ENCODE results near the gene RPH3AL. TPM values are rescaled to one million over a fixed set of nuclear protein-coding genes. Genes with fewer than 3 reads are reported as not detected.

Gene RPH3AL
- total RNA-seq, 1 experiment from 2014 or later: 3.0 TPM

GRCh38 chr17:205148-205669, 147.4 kb downstream of the RPH3AL start:
- no peak overlapping the region for H3K23ac ChIP-seq (ENCODE audit: insufficient read length, low read depth, low read length)
- H3K14ac ChIP-seq (ENCODE audit: insufficient read depth, low read length): no peak overlapping the region
- H3K4me2 ChIP-seq (ENCODE audit: insufficient read depth, insufficient read length, low read length): no peak overlapping the region
- no peak overlapping the region for H3K4ac ChIP-seq (ENCODE audit: low read depth, low read length)
- H3K79me2 ChIP-seq (ENCODE audit: insufficient read depth, low read length): no peaks in the 10 kb centered on the region
- H2BK120ac ChIP-seq (ENCODE audit: low read depth, low read length, poor library complexity, severe bottlenecking): no peak overlapping the region
- no peak overlapping the region for H3K27ac ChIP-seq (ENCODE audit: insufficient read length, low read depth, low read length)
- no peak for DNase-seq
- H3K27ac Mint-ChIP-seq: no peak overlapping the region
- H3K36me3 Mint-ChIP-seq (ENCODE audit: insufficient read depth in 1 of 3, low read depth in 3 of 3): peaks cover 0 to 8% (median 5%) of the 10 kb centered on the region in 3 experiments; a peak in 6 of 7 replicates
- no peaks in the 10 kb centered on the region for H4K20me1 ChIP-seq (ENCODE audit: control insufficient read depth, insufficient read depth, insufficient read length)
- no peak overlapping the region for H4K5ac ChIP-seq (ENCODE audit: insufficient read length, low read depth, low read length)
- peaks cover 6% of the 10 kb centered on the region for H3K27me3 Mint-ChIP-seq (ENCODE audit: low read depth)
- H4K8ac ChIP-seq (replicated peaks; ENCODE audit: insufficient read length, low read depth, low read length): no peak overlapping the region
- no peaks in the 10 kb centered on the region for H3K27me3 ChIP-seq (ENCODE audit: insufficient read depth, low read length)
- H3K9ac ChIP-seq (ENCODE audit: extremely low read depth, insufficient read length, low read length): no peak overlapping the region
- no peaks in the 10 kb centered on the region for H3K4me1 ChIP-seq (ENCODE audit: insufficient read depth, low read length)
- no peak overlapping the region for H2BK5ac ChIP-seq (ENCODE audit: insufficient read length, low read length)
- H3T11ph ChIP-seq (ENCODE audit: low read length): no peak overlapping the region
- no peaks in the 10 kb centered on the region for H3K23me2 ChIP-seq (ENCODE audit: insufficient read length, low read depth, low read length, poor library complexity, severe bottlenecking)
- H2BK20ac ChIP-seq (ENCODE audit: low read depth, low read length, poor library complexity, severe bottlenecking): no peak overlapping the region
- H2BK12ac ChIP-seq (ENCODE audit: insufficient read length, low read depth, low read length): no peak overlapping the region
- no peak overlapping the region for H3K18ac ChIP-seq (ENCODE audit: insufficient read length, low read depth, low read length)
- H4K91ac ChIP-seq (ENCODE audit: insufficient read length, low read depth, low read length): no peak overlapping the region
- no peaks in the 10 kb centered on the region for H3K9me3 ChIP-seq (ENCODE audit: control insufficient read depth, low read depth, low read length)
- H2AK5ac ChIP-seq (ENCODE audit: insufficient read length, low read length): no peak overlapping the region
- H3K9me3 Mint-ChIP-seq: peaks cover 7 to 15% of the 10 kb centered on the region in 2 experiments; a peak in 3 of 5 replicates
- H3K4me3 Mint-ChIP-seq: no peak overlapping the region
- no peak overlapping the region for H2BK15ac ChIP-seq (ENCODE audit: low read depth, low read length)
- peaks cover 9 to 23% of the 10 kb centered on the region in 2 experiments; a peak in 3 of 4 replicates for H3K4me1 Mint-ChIP-seq
- TF ChIP-seq, protein P1, sequence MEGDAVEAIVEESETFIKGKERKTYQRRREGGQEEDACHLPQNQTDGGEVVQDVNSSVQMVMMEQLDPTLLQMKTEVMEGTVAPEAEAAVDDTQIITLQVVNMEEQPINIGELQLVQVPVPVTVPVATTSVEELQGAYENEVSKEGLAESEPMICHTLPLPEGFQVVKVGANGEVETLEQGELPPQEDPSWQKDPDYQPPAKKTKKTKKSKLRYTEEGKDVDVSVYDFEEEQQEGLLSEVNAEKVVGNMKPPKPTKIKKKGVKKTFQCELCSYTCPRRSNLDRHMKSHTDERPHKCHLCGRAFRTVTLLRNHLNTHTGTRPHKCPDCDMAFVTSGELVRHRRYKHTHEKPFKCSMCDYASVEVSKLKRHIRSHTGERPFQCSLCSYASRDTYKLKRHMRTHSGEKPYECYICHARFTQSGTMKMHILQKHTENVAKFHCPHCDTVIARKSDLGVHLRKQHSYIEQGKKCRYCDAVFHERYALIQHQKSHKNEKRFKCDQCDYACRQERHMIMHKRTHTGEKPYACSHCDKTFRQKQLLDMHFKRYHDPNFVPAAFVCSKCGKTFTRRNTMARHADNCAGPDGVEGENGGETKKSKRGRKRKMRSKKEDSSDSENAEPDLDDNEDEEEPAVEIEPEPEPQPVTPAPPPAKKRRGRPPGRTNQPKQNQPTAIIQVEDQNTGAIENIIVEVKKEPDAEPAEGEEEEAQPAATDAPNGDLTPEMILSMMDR (conservative IDR thresholded peaks at IDR 0.05): no peak
- no peaks in the 10 kb centered on the region for H3K79me1 ChIP-seq (ENCODE audit: insufficient read depth, low read depth, low read length, poor library complexity, severe bottlenecking)
- H3K56ac ChIP-seq (ENCODE audit: insufficient read length, low read depth, low read length): no peak overlapping the region
- H2AFZ ChIP-seq (ENCODE audit: low read length): no peak overlapping the region
- no CpG with 5 or more reads among the region's 10 CpGs for WGBS (ENCODE audit: extremely low coverage, insufficient read length, low lambda C conversion rate)

Measured in H9 (cell line).